HEK293 (cell line): ENCODE measurements around the gene SPIRE1.

Experiments used
- CTCF ChIA-PET: fragments of 350-600 bp; formaldehyde crosslinking; extraction: SDS; loops from one replicate; lab custom pipeline; 2021; ENCODE audit warnings: antibody characterized with exemption; lab: Yijun Ruan, JAX
- POLR2A ChIA-PET: fragments of 300-600 bp; formaldehyde crosslinking; extraction: SDS; loops from one replicate; lab custom pipeline; 2020; ENCODE audit warnings: antibody characterized with exemption, inconsistent platforms; lab: Yijun Ruan, JAX
- H3K27ac ChIP-seq: fragments of 200-500 bp; sonication (Bioruptor generic); 2 replicates; pipeline ENCODE4 v1.5.1; 2014; ENCODE audit warnings: low read depth, low read length, control low read depth, inconsistent platforms; ENCODE audit errors: extremely low read depth
- H3K36me3 ChIP-seq, 2 experiments: fragments of 200-500 bp in 1 of 2; sonication (Bioruptor generic) in 1 of 2; 1 replicate in 1 of 2; 2 replicates in 1 of 2; pipeline ENCODE4 v1.5.1; 2014 to 2017; ENCODE audit warnings: inconsistent platforms in 2 of 2, low read length in 2 of 2; ENCODE audit not compliant: control insufficient read depth in 2 of 2, insufficient read depth in 1 of 2
- H3K4me1 ChIP-seq: fragments of 200-500 bp; sonication (Bioruptor generic); 2 replicates; pipeline ENCODE4 v1.5.1; 2014; ENCODE audit warnings: mild to moderate bottlenecking, low read length, inconsistent platforms; ENCODE audit not compliant: control insufficient read depth, insufficient read depth
- H3K4me3 ChIP-seq: 2 replicates; pipeline ENCODE4 v1.5.1; 2011; ENCODE audit warnings: low read depth, mild to moderate bottlenecking, control low read depth, low read length, moderate library complexity
- H3K9me3 ChIP-seq: fragments of 200-500 bp; sonication (Bioruptor generic); 2 replicates; pipeline ENCODE4 v1.5.1; 2014; ENCODE audit warnings: low read depth, low read length, inconsistent platforms; ENCODE audit not compliant: control insufficient read depth, insufficient read depth
- ELK4 ChIP-seq: IDR thresholded peaks from 2 replicates; pipeline ENCODE4 v1.6.1; 2011; ENCODE audit warnings: mild to moderate bottlenecking, low read depth, low read length, borderline replicate concordance
- OSR2 ChIP-seq: fragments of 450-650 bp; formaldehyde crosslinking; IDR thresholded peaks from 2 replicates; pipeline ENCODE4 v1.5.1; 2016; ENCODE audit warnings: missing biosample characterization, missing genetic modification characterization
- PBX3 ChIP-seq: sonication (generic); formaldehyde crosslinking; IDR thresholded peaks from 2 replicates; pipeline ENCODE4 v1.8.1; 2022; ENCODE audit warnings: mild to moderate bottlenecking, moderate library complexity, missing genetic modification reagents
- TRIM28 ChIP-seq: IDR thresholded peaks from 2 replicates; pipeline ENCODE4 v1.6.1; 2011; ENCODE audit warnings: low read length, control low read depth, borderline replicate concordance
- ZFHX2 ChIP-seq: fragments of 450-650 bp; formaldehyde crosslinking; conservative IDR thresholded peaks from 2 replicates; pipeline ENCODE4 v1.5.1; 2016; ENCODE audit warnings: missing biosample characterization, missing genetic modification characterization
- ZNF121 ChIP-seq: fragments of 450-650 bp; formaldehyde crosslinking; IDR thresholded peaks from 2 replicates; pipeline ENCODE4 v1.5.1; 2016; ENCODE audit warnings: missing biosample characterization, missing genetic modification characterization
- ZNF16 ChIP-seq: fragments of 450-650 bp; formaldehyde crosslinking; IDR thresholded peaks from 2 replicates; pipeline ENCODE4 v1.5.1; 2016; ENCODE audit warnings: low read depth, missing biosample characterization, missing genetic modification characterization
- ZNF175 ChIP-seq: fragments of 450-650 bp; formaldehyde crosslinking; IDR thresholded peaks from 2 replicates; pipeline ENCODE4 v1.5.1; 2016; ENCODE audit warnings: missing biosample characterization, missing genetic modification characterization
- ZNF19 ChIP-seq: fragments of 450-650 bp; formaldehyde crosslinking; IDR thresholded peaks from 2 replicates; pipeline ENCODE4; 2016; ENCODE audit warnings: missing biosample characterization, missing genetic modification characterization, low read depth
- ZNF214 ChIP-seq: fragments of 450-650 bp; formaldehyde crosslinking; IDR thresholded peaks from 2 replicates; pipeline ENCODE4 v1.5.1; 2017; ENCODE audit warnings: missing biosample characterization, mild to moderate bottlenecking, missing genetic modification characterization, borderline replicate concordance
- ZNF366 ChIP-seq: fragments of 450-650 bp; formaldehyde crosslinking; conservative IDR thresholded peaks from 2 replicates; pipeline ENCODE4 v1.5.1; 2016; ENCODE audit warnings: missing biosample characterization, missing genetic modification characterization
- ZNF510 ChIP-seq: fragments of 450-650 bp; formaldehyde crosslinking; IDR thresholded peaks from 2 replicates; pipeline ENCODE4 v1.5.1; 2018; ENCODE audit warnings: mild to moderate bottlenecking, missing genetic modification characterization, missing biosample characterization; ENCODE audit not compliant: insufficient replicate concordance
- ZNF514 ChIP-seq: fragments of 450-650 bp; formaldehyde crosslinking; IDR thresholded peaks from 2 replicates; pipeline ENCODE4 v1.5.1; 2016; ENCODE audit warnings: missing biosample characterization, missing genetic modification characterization
- ZNF521 ChIP-seq: fragments of 450-650 bp; formaldehyde crosslinking; IDR thresholded peaks from 2 replicates; pipeline ENCODE4 v1.5.1; 2017; ENCODE audit warnings: missing biosample characterization, mild to moderate bottlenecking, missing genetic modification characterization
- ZNF623 ChIP-seq: fragments of 450-650 bp; formaldehyde crosslinking; IDR thresholded peaks from 2 replicates; pipeline ENCODE4 v1.5.1; 2016; ENCODE audit warnings: missing biosample characterization, missing genetic modification characterization
- ZNF639 ChIP-seq: fragments of 450-650 bp; formaldehyde crosslinking; IDR thresholded peaks from 2 replicates; pipeline ENCODE4 v1.5.1; 2016; ENCODE audit warnings: missing biosample characterization, missing genetic modification characterization
- ZNF76 ChIP-seq: fragments of 450-650 bp; formaldehyde crosslinking; IDR thresholded peaks from 2 replicates; pipeline ENCODE4; 2016; ENCODE audit warnings: low read depth, missing biosample characterization, missing genetic modification characterization, borderline replicate concordance
- ZNF791 ChIP-seq: fragments of 450-650 bp; formaldehyde crosslinking; IDR thresholded peaks from 2 replicates; pipeline ENCODE4 v1.5.1; 2016; ENCODE audit warnings: missing biosample characterization, missing genetic modification characterization
- ZSCAN4 ChIP-seq: fragments of 450-650 bp; formaldehyde crosslinking; IDR thresholded peaks from 2 replicates; pipeline ENCODE4 v1.5.1; 2017; ENCODE audit warnings: missing biosample characterization, missing genetic modification characterization
- ZSCAN5A ChIP-seq: fragments of 450-650 bp; formaldehyde crosslinking; IDR thresholded peaks from 2 replicates; pipeline ENCODE4 v1.5.1; 2016; ENCODE audit warnings: missing biosample characterization, missing genetic modification characterization

SPIRE1 gene

GRCh38 chr18:12585218-12585617 is 72.7 kb downstream of the SPIRE1 start (continued):
- TF ChIP-seq ZNF521 (tag by site-specific recombination), result no peak
- TF ChIP-seq TRIM28, result no peak
- TF ChIP-seq PBX3 (CRISPR knock-in tag), result no peak
- no peak for TF ChIP-seq ZNF639 (tag by site-specific recombination)
- no peak for TF ChIP-seq ZNF121 (tag by site-specific recombination)
- TF ChIP-seq ZNF175 (tag by site-specific recombination), result no peak
- no peak for TF ChIP-seq ZNF791 (tag by site-specific recombination)
- TF ChIP-seq, all 188 proteins: peak for 0

- no peaks in the 10 kb centered on the region; a peak in 1 of 3 replicates for H3K36me3 ChIP-seq
- CTCF ChIA-PET, result no interaction called here
- TF ChIP-seq ZNF514 (tag by site-specific recombination) (no peak), ELK4 (no peak)
- H3K4me1 ChIP-seq, result no peaks in the 10 kb centered on the region
- H3K27ac ChIP-seq, result no peak overlapping the region
- POLR2A ChIA-PET, result no interaction called here
- no peaks in the 10 kb centered on the region; the same call in 1 of the 2 replicates for H3K9me3 ChIP-seq
- H3K4me3 ChIP-seq, result no peak overlapping the region
Measured at GRCh38 chr18:12580630-12581342, 77.1 kb downstream of the SPIRE1 start.

GRCh38 chr18:12579775-12580174 is 78.1 kb downstream of the SPIRE1 start:
- Histone ChIP-seq H3K27ac (no peak overlapping the region), H3K36me3 (no peaks in the 10 kb centered on the region; a peak in 1 of 3 replicates), H3K4me3 (no peak overlapping the region), H3K4me1 (peaks cover 3% of the 10 kb centered on the region; the same call in 1 of the 2 replicates), H3K9me3 (no peaks in the 10 kb centered on the region; the same call in 1 of the 2 replicates)
- ChIA-PET CTCF (interaction anchor here (1.5 kb wide), 1 partner anchor 22 kb away, joined by 4 read pairs; no protein-coding TSS in a partner anchor), POLR2A (no interaction called here)
- TF ChIP-seq ZNF19 (tag by site-specific recombination) (no peak), ZFHX2 (no peak), ZNF366 (tag by site-specific recombination) (no peak), ZSCAN5A (tag by site-specific recombination) (no peak), ZNF623 (no peak), ZNF214 (no peak), ZNF16 (tag by site-specific recombination) (no peak), OSR2 (tag by site-specific recombination) (no peak), ZNF510 (no peak), ZSCAN4 (no peak), ZNF76 (no peak)
